Activated CD4-positive, alpha-beta T cell treated with anti-CD3 and anti-CD28 coated beads, Interleukin-2, amount 50 U/mL, for 24 hours (primary cell): Measurements from ENCODE around the gene MAP2K6.
"Not testable (repeated sequence)": the region's sequence is repeated elsewhere in the genome, so short reads cannot be mapped to it uniquely, and the experiment has no call there.

ENCODE experiments used
- DNase-seq, 2 donors: peaks; one replicate each; pipeline ENCODE4 v3.0.0-alpha.2; 2020; ENCODE audit warnings: low read depth in 1 of 2, low spot score in 1 of 2

The MAP2K6 gene

GRCh38 chr17:69454051-69454450 lies 39.6 kb downstream of the MAP2K6 start:
- DNase-seq: no peak

GRCh38 chr17:69455040-69455439 lies 40.5 kb downstream of the MAP2K6 start:
- DNase-seq: no peak

GRCh38 chr17:69457603-69458002 lies 43.1 kb downstream of the MAP2K6 start:
- DNase-seq: no peak

GRCh38 chr17:69460963-69461922 lies 46.7 kb downstream of the MAP2K6 start:
- DNase-seq: no peak

- no peak for DNase-seq
These were observed 47.5 kb downstream of the MAP2K6 start for GRCh38 chr17:69461951-69462369.

GRCh38 chr17:69462882-69463281 lies 48.4 kb downstream of the MAP2K6 start:
- DNase-seq: no peak

- no peak for DNase-seq
These were observed 52.0 kb downstream of the MAP2K6 start for GRCh38 chr17:69466451-69466850.

- DNase-seq: no peak
These were observed 52.6 kb downstream of the MAP2K6 start for GRCh38 chr17:69466905-69467667.

- no peak for DNase-seq
These were observed 53.7 kb downstream of the MAP2K6 start for GRCh38 chr17:69468207-69468606.

GRCh38 chr17:69470702-69471101 lies 56.2 kb downstream of the MAP2K6 start:
- no peak for DNase-seq

GRCh38 chr17:69471406-69471805 lies 56.9 kb downstream of the MAP2K6 start:
- DNase-seq: no peak

GRCh38 chr17:69473841-69474831 lies 59.6 kb downstream of the MAP2K6 start:
- no peak for DNase-seq

- no peak for DNase-seq
These were observed 62.9 kb downstream of the MAP2K6 start for GRCh38 chr17:69477204-69477902.

GRCh38 chr17:69477903-69478266 lies 63.4 kb downstream of the MAP2K6 start:
- DNase-seq: no peak

- no peak for DNase-seq
These were observed 64.4 kb downstream of the MAP2K6 start for GRCh38 chr17:69478916-69479315.

- not testable (repeated sequence) for DNase-seq
These were observed 65.3 kb downstream of the MAP2K6 start for GRCh38 chr17:69479756-69480155.

GRCh38 chr17:69480245-69480644 lies 65.7 kb downstream of the MAP2K6 start:
- no peak for DNase-seq

GRCh38 chr17:69485251-69485661 lies 70.8 kb downstream of the MAP2K6 start:
- no peak for DNase-seq

- no peak for DNase-seq
These were observed 71.6 kb downstream of the MAP2K6 start for GRCh38 chr17:69485901-69486643.
